Putamen (tissue), 1 donor: ENCODE data around the gene E2F8.

Experiments
- DNase-seq: peaks from one replicate; pipeline ENCODE4 v3.0.0-alpha.2; 2016; ENCODE audit warnings: low spot score

The E2F8 gene

GRCh38 chr11:19187114-19187832 lies 53.5 kb downstream of the E2F8 start:
- DNase-seq = no peak

GRCh38 chr11:19185516-19186052 lies 55.2 kb downstream of the E2F8 start:
- DNase-seq = no peak

GRCh38 chr11:19185036-19185435 lies 55.7 kb downstream of the E2F8 start:
- no peak for DNase-seq

- no peak for DNase-seq
These were observed 57.1 kb downstream of the E2F8 start for GRCh38 chr11:19183646-19184045.

GRCh38 chr11:19181531-19182261 lies 59.0 kb downstream of the E2F8 start:
- no peak for DNase-seq

- DNase-seq = no peak
These were observed 64.0 kb downstream of the E2F8 start for GRCh38 chr11:19176629-19177186.
